HEK293T (cell line): ENCODE measurements around the gene SNAI1.
"Not testable (repeated sequence)": the region's sequence is repeated elsewhere in the genome, so short reads cannot be mapped to it uniquely, and the experiment has no call there.

Source experiments
- CTCF ChIA-PET: fragments of 350-600 bp; formaldehyde crosslinking; extraction: SDS; loops from one replicate; lab custom pipeline; 2021; ENCODE audit warnings: antibody characterized with exemption, inconsistent platforms; lab: Yijun Ruan, JAX
- POLR2A ChIA-PET: fragments of 350-600 bp; formaldehyde crosslinking; extraction: SDS; loops from one replicate; lab custom pipeline; 2020; ENCODE audit warnings: antibody characterized with exemption, inconsistent platforms; lab: Yijun Ruan, JAX
- DNase-seq: peaks from one replicate; pipeline ENCODE4 v3.0.0; 2012; ENCODE audit warnings: mixed read lengths; ENCODE audit errors: extremely low spot score
- ARNT ChIP-seq: fragments of 450-650 bp; IDR thresholded peaks from 2 replicates; pipeline ENCODE4 v1.6.1; 2017; ENCODE audit warnings: mild to moderate bottlenecking
- BHLHE40 ChIP-seq: fragments of 450-650 bp; IDR thresholded peaks from 2 replicates; pipeline ENCODE4 v1.6.1; 2016; ENCODE audit warnings: mild to moderate bottlenecking, moderate library complexity, borderline replicate concordance
- CTBP1 ChIP-seq: fragments of 450-650 bp; IDR thresholded peaks from 2 replicates; pipeline ENCODE4 v1.6.1; 2016; ENCODE audit warnings: borderline replicate concordance
- ELF4 ChIP-seq: fragments of 450-650 bp; IDR thresholded peaks from 2 replicates; pipeline ENCODE4 v1.6.1; 2017; ENCODE audit warnings: antibody characterized with exemption
- FOXA1 ChIP-seq: fragments of 450-650 bp; IDR thresholded peaks from 2 replicates; pipeline ENCODE4 v1.6.1; 2016; ENCODE audit warnings: mild to moderate bottlenecking
- FOXK2 ChIP-seq: fragments of 450-650 bp; IDR thresholded peaks from 2 replicates; pipeline ENCODE4 v1.6.1; 2016; ENCODE audit warnings: mild to moderate bottlenecking
- FOXM1 ChIP-seq: fragments of 450-650 bp; IDR thresholded peaks from 2 replicates; pipeline ENCODE4 v1.6.1; 2017; ENCODE audit warnings: mild to moderate bottlenecking, borderline replicate concordance
- HDGF ChIP-seq: fragments of 450-650 bp; IDR thresholded peaks from 2 replicates; pipeline ENCODE4 v1.6.1; 2017; ENCODE audit warnings: antibody characterized with exemption, borderline replicate concordance
- L3MBTL2 ChIP-seq: fragments of 450-650 bp; conservative IDR thresholded peaks from 2 replicates; pipeline ENCODE4 v1.6.1; 2016; ENCODE audit warnings: mild to moderate bottlenecking
- LEF1 ChIP-seq: fragments of 450-650 bp; IDR thresholded peaks from 2 replicates; pipeline ENCODE4 v1.6.1; 2017; ENCODE audit warnings: mild to moderate bottlenecking, borderline replicate concordance
- NFRKB ChIP-seq: fragments of 450-650 bp; IDR thresholded peaks from 2 replicates; pipeline ENCODE4 v1.6.1; 2016; ENCODE audit warnings: mild to moderate bottlenecking, moderate library complexity
- PKNOX1 ChIP-seq: fragments of 450-650 bp; IDR thresholded peaks from 2 replicates; pipeline ENCODE4 v1.6.1; 2016
- SP1 ChIP-seq: fragments of 450-650 bp; IDR thresholded peaks from 2 replicates; pipeline ENCODE4 v1.6.1; 2017
- SUZ12 ChIP-seq: fragments of 450-650 bp; IDR thresholded peaks from 2 replicates; pipeline ENCODE4 v1.6.1; 2016; ENCODE audit warnings: mild to moderate bottlenecking
- TARDBP ChIP-seq: fragments of 450-650 bp; IDR thresholded peaks from 2 replicates; pipeline ENCODE4 v1.6.1; 2016
- ZNF384 ChIP-seq: fragments of 450-650 bp; IDR thresholded peaks from 2 replicates; pipeline ENCODE4 v1.6.1; 2016

SNAI1 gene

GRCh38 chr20:49948809-49949507 is 33.8 kb upstream of the SNAI1 start:
- TF ChIP-seq PKNOX1 = no peak
- no peak for TF ChIP-seq NFRKB
- no peak for TF ChIP-seq FOXA1
- no peak for TF ChIP-seq ARNT
- no peak for TF ChIP-seq SUZ12
- TF ChIP-seq CTBP1 = no peak
- no peak for TF ChIP-seq FOXM1
- no peak for TF ChIP-seq ZNF384
- no peak for TF ChIP-seq L3MBTL2
- no peak for TF ChIP-seq ELF4
- no peak for TF ChIP-seq SP1
- TF ChIP-seq HDGF = no peak
- no peak for TF ChIP-seq BHLHE40
- TF ChIP-seq LEF1 = no peak
- TF ChIP-seq FOXK2 = no peak
- TF ChIP-seq TARDBP = no peak
- ChIA-PET POLR2A (no interaction called here), CTCF (no interaction called here)
- DNase-seq = no peak

- TF ChIP-seq ARNT (no peak), SUZ12 (no peak), CTBP1 (no peak), L3MBTL2 (no peak), SP1 (no peak), PKNOX1 (no peak), TARDBP (no peak), LEF1 (no peak), ZNF384 (no peak)
- ChIA-PET CTCF (no interaction called here), POLR2A (no interaction called here)
- DNase-seq = no peak
These were observed 31.6 kb upstream of the SNAI1 start for GRCh38 chr20:49951151-49951550.

- DNase-seq = no peak
- TF ChIP-seq ARNT = no peak
- no peak for TF ChIP-seq FOXK2
- TF ChIP-seq BHLHE40 = no peak
- TF ChIP-seq PKNOX1 = no peak
- CTCF ChIA-PET = interaction anchor here (1.3 kb wide), 1 partner anchor 9 kb away, joined by 3 read pairs; no protein-coding TSS in a partner anchor
- POLR2A ChIA-PET = no interaction called here
These were observed 27.6 kb upstream of the SNAI1 start for GRCh38 chr20:49955167-49955566.

GRCh38 chr20:49955830-49956396 is 26.9 kb upstream of the SNAI1 start:
- POLR2A ChIA-PET, DNase-seq: not testable (repeated sequence)
- CTCF ChIA-PET = interaction anchor here (0.8 kb wide), 1 partner anchor 10 kb away, joined by 3 read pairs; no protein-coding TSS in a partner anchor

GRCh38 chr20:49956689-49957088 is 26.1 kb upstream of the SNAI1 start:
- CTCF ChIA-PET = no interaction called here
- no peak for TF ChIP-seq L3MBTL2
- TF ChIP-seq FOXM1 = no peak

GRCh38 chr20:49957089-49957938 is 25.5 kb upstream of the SNAI1 start:
- POLR2A ChIA-PET, DNase-seq, CTCF ChIA-PET: not testable (repeated sequence)

More at GRCh38 chr20:49956689-49957088, 26.1 kb upstream of the SNAI1 start:
- POLR2A ChIA-PET = no interaction called here
- no peak for DNase-seq

- ChIA-PET POLR2A (no interaction called here), CTCF (no interaction called here)
- DNase-seq = no peak
- TF ChIP-seq PKNOX1 (no peak), FOXA1 (no peak), SUZ12 (no peak), BHLHE40 (no peak)
These were observed 21.4 kb upstream of the SNAI1 start for GRCh38 chr20:49961413-49961812.
